ENCODE data around the gene DGLUCY.
"Not testable (repeated sequence)": the region's sequence is repeated elsewhere in the genome, so short reads cannot be mapped to it uniquely, and the experiment has no call there.

Gene DGLUCY

DNA sequence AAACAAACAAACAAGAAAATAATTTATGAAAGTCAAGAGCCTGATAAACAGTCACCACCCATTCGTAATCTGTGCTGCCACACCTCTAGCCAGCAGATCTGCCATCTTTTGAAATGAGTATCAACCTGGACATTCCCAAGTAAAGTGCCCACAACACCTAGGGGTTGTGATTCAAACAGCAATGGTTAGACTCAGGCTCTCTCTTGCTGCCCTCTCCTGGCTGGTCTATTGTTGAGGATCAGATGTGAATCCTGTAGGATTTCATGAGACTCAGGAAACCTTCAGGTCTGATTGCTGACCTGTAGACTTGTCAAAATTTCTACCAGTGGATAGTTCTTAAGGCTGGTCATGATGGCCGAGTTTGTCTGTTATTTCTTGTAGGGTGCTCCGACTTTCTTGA, 26.8 kb downstream of the DGLUCY start:
- DNase-seq: no peak

- no peak for DNase-seq
These were observed 28.4 kb downstream of the DGLUCY start for GRCh38 chr14:91142214-91142668.

DNA sequence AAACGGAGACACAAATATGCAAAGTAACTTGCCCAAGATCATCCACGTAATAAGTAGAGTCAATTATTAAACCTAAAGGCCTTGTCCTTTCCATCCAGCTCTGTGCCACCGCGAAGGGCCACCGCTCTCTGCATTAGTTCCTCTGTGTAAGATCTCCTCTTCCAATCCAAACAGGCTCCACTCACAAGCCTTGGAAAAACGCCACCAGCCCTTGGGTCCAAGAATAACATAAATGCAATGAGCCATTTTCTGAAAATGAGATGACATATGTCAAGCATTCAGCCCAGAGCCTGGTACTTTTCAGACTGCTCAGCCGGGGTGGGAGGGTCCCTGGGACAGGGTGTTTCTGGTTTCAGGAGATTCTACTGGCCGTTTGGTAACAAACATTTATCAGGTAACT, 30.0 kb downstream of the DGLUCY start:
- DNase-seq: no peak

- DNase-seq: no peak
These were observed 30.7 kb downstream of the DGLUCY start for GRCh38 chr14:91144425-91145145.

DNA sequence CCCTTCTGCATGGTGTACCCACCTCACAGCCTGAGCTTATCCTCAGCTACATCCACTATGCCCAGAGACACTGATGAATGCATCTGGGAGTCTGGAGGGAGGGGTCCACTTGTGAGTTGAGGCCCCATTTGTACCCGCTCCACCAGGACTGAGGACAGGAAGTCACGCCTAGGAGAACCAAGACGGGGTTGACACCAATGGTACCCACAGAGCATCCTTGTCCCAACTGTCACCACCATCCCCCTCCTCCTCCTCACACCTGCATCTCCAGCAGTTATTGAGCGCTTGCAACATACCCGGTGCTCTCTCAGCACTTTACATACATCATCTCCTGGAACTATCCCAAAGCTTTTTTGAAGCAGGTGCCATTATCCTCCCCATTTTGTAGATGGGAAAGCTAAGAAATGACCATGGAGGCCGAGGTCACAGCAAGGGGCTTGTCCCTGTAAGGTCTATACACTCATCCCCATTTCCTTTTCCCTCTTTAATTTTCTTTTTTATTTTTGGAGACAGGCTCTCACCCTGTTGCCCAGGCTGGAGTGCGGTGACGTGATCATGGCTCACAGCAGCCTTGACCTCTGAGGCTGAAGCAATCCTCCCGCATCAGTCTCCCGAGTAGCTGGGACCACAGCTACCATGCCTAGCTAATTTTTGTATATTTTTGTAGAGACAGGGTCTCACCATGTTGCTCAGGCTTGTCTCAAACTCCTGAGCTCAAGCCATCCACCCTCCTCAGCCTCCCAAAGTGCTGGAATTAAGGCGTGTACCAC, 31.7 kb downstream of the DGLUCY start:
- no peak for DNase-seq

- no peak for DNase-seq
These were observed 32.8 kb downstream of the DGLUCY start for GRCh38 chr14:91146661-91147060.

DNA sequence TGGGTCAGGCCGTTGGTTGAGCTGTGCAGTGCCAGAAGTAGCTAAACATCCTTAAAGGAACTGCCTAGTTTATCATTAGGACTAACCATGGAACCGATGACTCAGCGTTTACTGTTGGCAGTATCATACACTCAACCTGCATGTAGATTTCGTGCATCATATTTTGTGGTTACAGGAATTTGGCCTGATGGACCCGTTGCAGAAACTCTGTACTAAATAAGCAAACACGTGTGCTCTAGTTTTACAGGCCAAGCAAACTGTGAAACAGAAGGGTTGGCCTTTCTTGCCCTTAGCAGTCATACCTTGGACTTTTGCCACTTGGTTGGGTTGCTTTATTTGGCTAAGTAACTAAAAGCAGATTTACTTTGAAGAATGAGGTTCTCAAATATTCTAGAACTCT, 35.6 kb downstream of the DGLUCY start:
- no peak for DNase-seq

GRCh38 chr14:91152499-91152898, 38.6 kb downstream of the DGLUCY start:
- no peak for DNase-seq

DNA sequence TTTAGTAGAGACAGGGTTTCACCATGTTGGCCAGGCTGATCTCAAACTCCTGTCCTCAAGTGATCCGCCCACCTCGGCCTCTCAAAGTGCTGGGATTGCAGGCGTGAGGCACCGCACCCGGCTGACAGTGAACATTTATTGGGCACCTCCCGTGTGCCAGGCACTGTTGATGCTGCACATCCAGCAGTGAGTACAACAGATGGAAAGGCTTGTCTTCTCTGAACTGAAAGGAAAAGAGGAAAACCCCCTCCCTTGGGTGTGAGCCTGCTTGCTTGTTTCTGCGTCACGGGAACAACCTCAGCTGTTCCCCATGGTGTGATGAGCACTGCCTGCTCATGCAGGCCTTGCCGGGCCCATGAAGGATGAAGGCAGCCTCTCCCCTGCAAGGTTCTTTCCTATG, 39.5 kb downstream of the DGLUCY start:
- no peak for DNase-seq

DNA sequence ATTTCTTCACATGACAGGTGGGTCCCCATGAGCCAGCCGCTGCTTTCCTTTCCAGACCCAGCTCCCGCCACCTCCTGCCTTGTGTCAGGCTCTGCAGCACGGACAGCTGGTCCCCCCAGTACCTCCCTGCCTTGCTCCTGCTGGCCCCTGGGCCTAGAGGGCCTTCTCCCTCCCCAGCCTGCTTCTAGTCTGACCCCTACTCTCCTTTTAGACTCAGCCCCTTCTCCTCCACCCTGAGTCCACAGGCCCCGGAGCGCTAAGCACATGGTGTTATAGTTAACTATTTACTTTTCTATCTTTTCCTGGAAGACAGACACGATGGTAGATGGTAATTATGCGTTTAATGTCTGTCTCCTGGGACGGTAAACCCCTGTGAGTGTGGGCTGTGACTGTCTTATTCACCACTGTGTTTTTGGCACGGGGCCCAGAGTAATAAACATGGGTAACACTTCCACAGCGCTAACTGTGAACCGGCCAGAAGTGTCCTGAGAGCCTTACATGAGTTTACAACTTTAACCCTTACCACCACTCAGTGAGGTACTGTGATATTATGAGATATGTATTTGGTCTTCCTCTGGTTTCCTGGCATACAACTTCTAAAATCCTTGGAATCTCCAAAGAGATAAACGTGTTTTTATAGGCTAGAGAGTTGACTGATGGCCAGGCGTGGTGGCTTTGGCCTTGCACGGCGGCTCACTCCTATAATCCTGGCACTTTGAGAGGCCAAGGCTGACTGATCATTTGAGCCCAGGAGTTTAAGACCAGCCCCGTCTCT, 41.2 kb downstream of the DGLUCY start:
- DNase-seq: no peak

- DNase-seq: no peak
These were observed 41.8 kb downstream of the DGLUCY start for GRCh38 chr14:91155626-91156089.

GRCh38 chr14:91156142-91156666, 42.3 kb downstream of the DGLUCY start:
- not testable (repeated sequence) for DNase-seq

DNA sequence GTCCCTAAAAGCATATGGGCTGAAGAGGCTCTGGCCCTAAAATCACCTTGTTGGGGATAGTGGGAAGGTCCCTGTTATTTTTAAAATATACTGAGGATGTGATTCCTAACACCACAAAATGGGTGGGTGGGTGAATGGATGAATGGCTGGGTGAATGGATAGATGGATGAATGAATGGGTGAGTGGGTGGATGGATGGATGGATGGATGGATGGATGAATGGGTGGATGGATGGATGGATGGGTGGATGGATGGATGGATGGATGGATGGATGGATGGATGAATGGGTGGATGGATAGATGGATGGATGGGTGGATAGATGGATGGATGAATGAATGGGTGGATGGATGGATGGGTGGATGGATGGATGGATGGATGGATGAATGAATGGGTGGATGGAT, 43.0 kb downstream of the DGLUCY start:
- DNase-seq: not testable (repeated sequence)

DNA sequence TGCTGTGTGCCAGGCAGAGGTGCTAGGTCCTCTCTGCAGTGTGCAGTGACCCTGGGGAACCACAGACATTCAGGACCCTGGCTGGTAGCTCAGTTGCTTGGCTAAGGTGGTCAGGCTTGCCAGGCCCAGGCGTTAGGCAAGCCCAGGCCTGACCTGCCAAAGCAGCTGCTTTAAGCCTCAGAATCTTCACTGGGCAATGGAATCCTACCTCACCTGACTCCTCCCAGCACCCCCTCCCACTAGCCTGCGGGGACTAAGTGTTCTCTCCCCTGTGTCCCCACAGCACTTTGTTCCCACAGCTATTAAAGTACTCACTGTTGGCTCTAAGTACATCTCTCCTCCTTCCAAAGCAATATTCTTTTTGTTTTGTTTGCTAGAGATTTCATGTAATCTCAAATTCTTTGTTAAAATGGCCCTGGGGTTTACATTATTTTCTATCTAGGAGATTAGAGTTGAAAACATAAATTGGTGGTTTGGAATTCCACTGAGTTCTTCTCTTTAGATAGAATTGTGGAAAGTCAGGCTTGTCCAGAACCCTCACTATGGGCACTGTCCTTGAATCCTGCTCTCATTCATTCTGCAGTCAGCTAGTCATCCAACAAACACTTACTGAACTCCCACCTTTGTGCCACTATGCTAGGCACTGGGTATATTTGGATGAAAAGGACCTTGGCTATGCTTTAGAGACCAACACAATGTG, 44.4 kb downstream of the DGLUCY start:
- DNase-seq: no peak

DNA sequence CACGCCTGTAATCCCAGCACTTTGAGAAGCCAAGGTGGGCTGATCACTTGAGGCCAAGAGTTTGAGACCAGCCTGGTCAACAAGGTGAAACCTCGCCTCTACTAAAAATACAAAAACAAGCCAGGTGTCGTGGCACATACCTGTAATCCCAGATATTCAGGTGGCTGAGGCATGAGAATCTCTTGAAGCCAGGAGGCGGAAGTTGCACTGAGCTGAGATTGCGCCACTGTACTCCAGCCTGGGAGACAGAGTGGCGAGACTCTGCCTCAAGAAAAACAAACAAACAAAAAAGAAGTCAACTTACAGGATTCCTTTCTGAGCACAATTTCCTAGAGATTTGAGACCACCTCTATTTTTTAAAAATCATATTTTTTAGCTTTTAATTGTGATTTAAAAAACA, 45.3 kb downstream of the DGLUCY start:
- DNase-seq: no peak

GRCh38 chr14:91159906-91160305, 46.0 kb downstream of the DGLUCY start:
- DNase-seq: no peak

DNA sequence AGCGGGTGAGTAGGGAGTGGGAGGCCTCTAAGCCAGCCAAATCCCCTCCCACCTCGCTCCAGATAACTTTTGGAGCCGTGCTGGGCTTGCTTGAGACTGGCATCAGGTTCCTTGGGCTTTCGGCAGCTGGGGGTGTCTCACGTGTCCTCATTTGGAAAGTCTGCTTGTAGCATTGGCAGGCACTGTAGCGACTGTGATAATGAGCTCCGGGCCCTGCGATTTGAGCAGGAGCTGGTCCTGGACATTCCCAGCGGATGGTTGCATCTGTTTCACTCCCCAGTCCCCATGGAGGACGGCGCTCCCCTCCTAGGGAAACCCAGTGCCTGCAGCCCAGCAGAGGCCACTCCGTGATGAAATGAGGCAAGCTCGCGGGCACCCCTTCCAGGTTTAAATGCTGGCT, 49.4 kb downstream of the DGLUCY start:
- no peak for DNase-seq

- no peak for DNase-seq
These were observed 50.8 kb downstream of the DGLUCY start for GRCh38 chr14:91164676-91165075.

GRCh38 chr14:91167380-91167770, 53.5 kb downstream of the DGLUCY start:
- no peak for DNase-seq

DNA sequence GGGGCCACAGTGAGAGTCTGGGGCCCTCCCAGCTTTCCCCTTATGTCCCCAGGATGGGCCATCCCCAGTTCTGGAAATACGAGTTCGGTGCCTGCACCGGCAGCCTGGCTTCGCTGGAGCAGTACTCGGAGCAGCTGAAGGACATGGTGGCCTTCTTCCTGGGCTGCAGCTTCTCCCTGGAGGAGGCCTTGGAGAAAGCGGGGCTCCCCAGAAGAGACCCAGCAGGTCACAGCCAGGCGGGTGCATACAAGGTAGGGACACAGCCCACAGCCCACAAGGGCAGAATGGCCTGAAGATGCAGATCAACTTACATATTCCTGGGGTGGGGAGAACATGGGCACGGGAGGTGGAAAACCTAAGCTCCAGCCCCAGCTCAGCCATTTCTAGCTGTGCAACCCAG, 56.1 kb downstream of the DGLUCY start:
- DNase-seq: no peak

- DNase-seq: no peak
These were observed 56.7 kb downstream of the DGLUCY start for GRCh38 chr14:91170504-91171121.

GRCh38 chr14:91171291-91171690, 57.4 kb downstream of the DGLUCY start:
- no peak for DNase-seq
